Astrocyte (in vitro differentiated cells and primary cell): ENCODE results near the gene RUFY1.
"Not testable (repeated sequence)": the region's sequence is repeated elsewhere in the genome, so short reads cannot be mapped to it uniquely, and the experiment has no call there.

Source experiments
- CTCF ChIP-seq: IDR thresholded peaks from 2 replicates; pipeline ENCODE4 v1.5.1; 2011; ENCODE audit warnings: low read depth, mild to moderate bottlenecking, inconsistent platforms, low read length, moderate library complexity; ENCODE audit not compliant: insufficient read depth
- EZH2 ChIP-seq: IDR thresholded peaks from 2 replicates; pipeline ENCODE4 v1.6.1; 2012; ENCODE audit warnings: mild to moderate bottlenecking, low read length, inconsistent platforms; ENCODE audit not compliant: insufficient read depth

- TF ChIP-seq CTCF, EZH2: not testable (repeated sequence)
Observed at GRCh38 chr5:179642626-179643025, 92.3 kb downstream of the RUFY1 start.
